Mucosa of descending colon (tissue), 3 donors: ENCODE measurements around the gene PARP8. TPM values are rescaled to one million over a fixed set of nuclear protein-coding genes. Genes with fewer than 3 reads are reported as not detected.

Source experiments
- ATAC-seq: fragments of 200-7000 bp; cut with Tn5 transposase; one replicate; pipeline ENCODE4 v1.9.1; 2020; ENCODE audit warnings: mild to moderate bottlenecking, moderate library complexity
- DNase-seq, 3 donors: peaks; one replicate each; pipeline ENCODE4 v3.0.0-alpha.2; 2020
- H3K36me3 ChIP-seq: fragments of 200-600 bp; one replicate; pipeline ENCODE4 v1.8.0; 2021; ENCODE audit warnings: low read depth, mild to moderate bottlenecking
- H3K4me1 ChIP-seq: fragments of 200-600 bp; one replicate; pipeline ENCODE4 v1.8.0; 2021; ENCODE audit warnings: low read depth, mild to moderate bottlenecking
- H3K4me3 ChIP-seq: fragments of 200-600 bp; one replicate; pipeline ENCODE4 v1.8.0; 2021; ENCODE audit warnings: mild to moderate bottlenecking
- H3K9me3 ChIP-seq: fragments of 200-600 bp; one replicate; pipeline ENCODE4 v1.8.0; 2021; ENCODE audit warnings: mild to moderate bottlenecking
- intact Hi-C, 2 donors: fragments of 100-400 bp; cut with DNase I in 1 of 2; cut with micrococcal nuclease in 1 of 2; formaldehyde crosslinking; loops; one replicate each; pipeline versions ENCODE4 v1.11.0 to v1.11.1; 2022; cut with DNase I, micrococcal nuclease
- total RNA-seq, 3 donors: library from RNA; stranded (reverse); fragmentation: NEBNext Ultra II Directional in 2 of 3; extraction: Animal tissue kit (Norgen Biotek cat#: 25700) in 2 of 3; gene quantifications; one replicate each; pipeline versions ENCODE4 v1.2.1 to v1.2.4, GENCODE V29; 2021 to 2023
- TF ChIP-seq, protein P1 (sequence below): fragments of 200-600 bp; IDR thresholded peaks from one replicate; pipeline ENCODE4 v1.8.0; 2022; ENCODE audit warnings: antibody characterized with exemption, mild to moderate bottlenecking
- donor health status: DM: no; HTN: no; CAD: no; lungs with moderate emphysema.
- donor health status: DM: no; HTN: no; CAD: no.
- donor health status: DM: no; HTN: yes; CAD: no.

The PARP8 gene
- total RNA-seq, 3 donors from 2014 or later = 7.4 to 29.3 (median 20.1) TPM

DNA sequence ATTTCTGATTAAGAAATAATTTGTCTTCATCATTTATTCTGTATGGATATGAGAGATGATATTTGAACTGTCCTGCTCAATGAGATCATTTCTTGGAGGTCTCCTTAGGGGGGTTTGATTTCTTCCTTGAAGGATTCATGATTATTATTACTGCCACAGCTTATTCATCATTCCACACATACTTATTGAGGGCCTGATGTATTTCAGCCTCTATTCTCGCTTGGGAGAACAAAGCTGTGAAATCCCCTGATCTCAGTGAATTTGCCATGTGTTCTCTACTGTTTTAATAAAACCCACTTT is 36.9 kb downstream of the PARP8 start:
- no peaks in the 10 kb centered on the region for H3K36me3 ChIP-seq
- intact Hi-C loops = no loop called here
- TF ChIP-seq, protein P1, sequence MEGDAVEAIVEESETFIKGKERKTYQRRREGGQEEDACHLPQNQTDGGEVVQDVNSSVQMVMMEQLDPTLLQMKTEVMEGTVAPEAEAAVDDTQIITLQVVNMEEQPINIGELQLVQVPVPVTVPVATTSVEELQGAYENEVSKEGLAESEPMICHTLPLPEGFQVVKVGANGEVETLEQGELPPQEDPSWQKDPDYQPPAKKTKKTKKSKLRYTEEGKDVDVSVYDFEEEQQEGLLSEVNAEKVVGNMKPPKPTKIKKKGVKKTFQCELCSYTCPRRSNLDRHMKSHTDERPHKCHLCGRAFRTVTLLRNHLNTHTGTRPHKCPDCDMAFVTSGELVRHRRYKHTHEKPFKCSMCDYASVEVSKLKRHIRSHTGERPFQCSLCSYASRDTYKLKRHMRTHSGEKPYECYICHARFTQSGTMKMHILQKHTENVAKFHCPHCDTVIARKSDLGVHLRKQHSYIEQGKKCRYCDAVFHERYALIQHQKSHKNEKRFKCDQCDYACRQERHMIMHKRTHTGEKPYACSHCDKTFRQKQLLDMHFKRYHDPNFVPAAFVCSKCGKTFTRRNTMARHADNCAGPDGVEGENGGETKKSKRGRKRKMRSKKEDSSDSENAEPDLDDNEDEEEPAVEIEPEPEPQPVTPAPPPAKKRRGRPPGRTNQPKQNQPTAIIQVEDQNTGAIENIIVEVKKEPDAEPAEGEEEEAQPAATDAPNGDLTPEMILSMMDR = no peak
- DNase-seq (no peak), ATAC-seq (no peak)
- no peaks in the 10 kb centered on the region for H3K9me3 ChIP-seq
- H3K4me3 ChIP-seq = no peak overlapping the region
- H3K4me1 ChIP-seq = no peaks in the 10 kb centered on the region

DNA sequence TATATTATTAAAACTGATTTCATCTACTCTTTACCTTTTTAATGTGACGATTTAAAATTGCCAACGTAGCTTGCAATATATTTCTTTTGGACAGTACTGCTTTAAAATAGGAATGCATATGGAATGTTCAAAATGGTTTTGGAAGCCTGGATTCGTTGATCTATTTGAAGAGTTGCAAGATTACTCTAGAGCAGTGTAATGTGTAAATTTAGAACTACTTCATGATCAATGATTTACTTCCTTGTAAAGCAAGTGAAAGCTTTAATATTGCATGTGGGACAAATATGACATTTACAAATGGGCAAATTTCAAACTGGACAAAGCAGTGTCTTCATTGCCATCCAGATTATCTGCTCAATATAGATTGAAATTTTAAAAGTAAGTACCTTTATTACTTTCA is 38.3 kb downstream of the PARP8 start:
- no peak for ATAC-seq
- Histone ChIP-seq H3K9me3 (no peaks in the 10 kb centered on the region), H3K36me3 (no peaks in the 10 kb centered on the region), H3K4me3 (no peak overlapping the region), H3K4me1 (no peaks in the 10 kb centered on the region)
- intact Hi-C loops = no loop called here
- TF ChIP-seq, protein P1 = no peak
- DNase-seq = no peak

DNA sequence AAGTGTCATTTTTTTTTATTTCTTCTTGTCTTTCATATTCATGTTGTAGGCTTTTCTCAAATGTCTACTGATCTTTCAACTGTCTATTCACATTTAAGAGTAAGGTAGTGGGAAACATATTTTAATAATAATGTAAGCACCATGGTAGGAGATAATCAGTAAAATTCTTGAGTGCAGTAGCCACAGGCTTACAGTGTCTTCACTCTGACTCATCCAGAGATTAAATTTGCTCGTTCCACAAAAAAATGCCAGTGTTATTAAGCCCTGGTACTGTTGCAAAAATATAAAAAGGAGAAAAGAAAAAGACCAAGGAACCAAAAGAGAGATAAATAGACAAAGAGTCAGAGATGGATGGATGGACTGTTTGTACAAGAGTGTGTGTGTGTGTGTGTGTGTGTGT is 43.0 kb downstream of the PARP8 start:
- H3K4me3 ChIP-seq = no peak overlapping the region
- TF ChIP-seq, protein P1 = no peak
- no peaks in the 10 kb centered on the region for H3K36me3 ChIP-seq
- DNase-seq (no peak), ATAC-seq (no peak)
- intact Hi-C loops = no loop called here
- no peaks in the 10 kb centered on the region for H3K9me3 ChIP-seq
- peaks cover 4% of the 10 kb centered on the region for H3K4me1 ChIP-seq

DNA sequence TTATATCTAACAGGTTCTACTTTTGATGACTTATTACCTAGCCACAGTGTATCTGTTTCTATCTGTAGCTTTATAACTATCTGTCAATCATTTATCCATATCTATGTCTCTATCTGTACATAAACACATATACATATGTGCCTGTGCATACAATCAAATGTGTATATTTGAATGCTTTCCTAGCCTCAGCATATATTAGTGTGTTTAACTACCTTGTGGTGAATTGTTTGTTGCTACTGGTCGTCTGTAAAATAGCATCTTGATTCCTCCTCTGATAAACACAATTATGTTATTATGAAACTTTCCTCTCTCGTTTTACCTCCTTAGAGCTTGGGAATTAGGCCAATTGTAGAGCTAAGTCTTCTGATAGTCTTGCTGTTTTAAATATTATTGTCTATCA is 44.4 kb downstream of the PARP8 start:
- DNase-seq (no peak), ATAC-seq (peak; percentile 45)
- Histone ChIP-seq H3K36me3 (no peaks in the 10 kb centered on the region), H3K4me1 (peaks cover 4% of the 10 kb centered on the region), H3K9me3 (no peaks in the 10 kb centered on the region), H3K4me3 (no peak overlapping the region)
- TF ChIP-seq, protein P1 = no peak
- intact Hi-C loops = no loop called here

DNA sequence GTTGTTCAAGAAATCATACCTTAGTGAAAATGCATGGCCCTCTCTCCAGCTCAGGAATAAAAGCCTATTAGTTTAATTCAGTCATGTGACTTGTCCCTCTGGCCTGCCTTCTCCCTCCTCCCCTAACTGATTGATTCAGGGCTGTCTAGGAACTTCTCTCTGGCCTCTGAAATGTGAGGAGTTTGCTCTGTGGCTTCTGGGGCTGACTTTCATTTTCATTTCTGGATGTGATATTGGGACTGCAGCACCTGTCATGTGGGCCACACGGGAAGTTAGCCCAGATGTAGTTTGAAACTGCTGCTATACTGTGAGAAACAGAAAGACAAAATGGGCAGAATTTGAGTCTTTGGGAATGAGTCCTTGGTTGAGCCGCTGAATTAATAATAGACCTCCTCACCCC is 44.8 kb downstream of the PARP8 start:
- intact Hi-C loops = no loop called here
- Histone ChIP-seq H3K9me3 (no peaks in the 10 kb centered on the region), H3K4me3 (no peak overlapping the region), H3K36me3 (no peaks in the 10 kb centered on the region), H3K4me1 (peaks cover 4% of the 10 kb centered on the region)
- DNase-seq (peak; percentile 21 to 43 (median 37)), ATAC-seq (peak; percentile 96)
- TF ChIP-seq, protein P1 = no peak

DNA sequence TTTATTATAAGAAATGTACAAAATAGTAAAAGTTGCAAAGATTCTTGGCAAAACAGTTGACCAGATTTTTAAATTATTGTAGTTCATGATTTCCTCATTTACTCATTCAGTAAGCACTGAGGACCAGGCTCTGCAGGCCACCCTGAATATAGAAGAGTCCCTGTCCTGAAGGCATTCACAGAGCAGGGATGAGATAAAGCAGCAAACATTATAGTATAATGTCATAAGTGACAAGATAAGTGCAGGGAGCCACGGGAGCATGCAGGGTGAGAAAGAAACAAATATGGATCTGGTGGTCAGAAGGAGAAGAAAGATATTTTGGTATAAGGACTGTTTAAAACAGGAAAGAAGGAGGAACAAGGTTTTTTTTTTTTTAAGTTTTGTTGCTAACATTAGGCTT is 46.0 kb downstream of the PARP8 start:
- intact Hi-C loops = no loop called here
- Histone ChIP-seq H3K4me3 (no peak overlapping the region), H3K4me1 (peaks cover 4% of the 10 kb centered on the region), H3K36me3 (no peaks in the 10 kb centered on the region), H3K9me3 (no peaks in the 10 kb centered on the region)
- no peak for DNase-seq
- TF ChIP-seq, protein P1 = no peak
- ATAC-seq = no peak
